GM21390 (cell line): ENCODE data around the gene COMMD9.
A peak's percentile ranks its signal among the peaks of the same experiment; 100 is the strongest.

Experiments used
- ATAC-seq: cut with Tn5 transposase; IDR thresholded peaks from one replicate; pipeline ENCODE4 v1.9.1; 2021; ENCODE audit not compliant: unreplicated experiment

COMMD9 gene

DNA sequence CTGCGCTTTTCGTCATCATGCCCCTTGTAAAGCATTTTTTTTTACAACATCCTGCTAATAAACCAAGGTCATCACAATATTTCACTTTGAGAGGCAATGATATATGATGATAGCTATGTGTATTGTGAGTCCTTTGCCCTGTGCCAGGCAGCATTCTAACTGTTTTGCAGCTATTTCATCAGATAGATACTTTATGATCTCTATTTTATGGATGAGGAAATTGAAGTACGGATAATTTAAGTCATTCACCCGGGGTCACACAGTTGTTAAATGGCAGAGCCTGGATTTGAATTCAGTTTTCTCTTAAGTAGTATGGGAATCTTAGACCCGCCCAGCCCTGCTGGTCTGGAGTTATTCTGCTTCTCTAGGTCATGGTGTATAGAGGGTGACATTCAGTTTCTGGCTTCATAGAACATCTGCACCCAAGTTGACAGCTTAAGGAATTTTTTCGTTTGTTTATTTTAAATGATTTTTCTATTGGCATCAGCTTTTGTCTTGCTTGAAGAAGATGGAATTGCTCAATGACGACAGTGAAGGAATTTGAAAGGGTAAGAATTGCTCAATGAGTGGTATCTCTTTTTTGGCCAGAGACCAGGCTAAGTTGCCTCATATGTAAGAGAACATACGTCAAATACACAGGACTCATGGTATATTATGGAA is 7.8 kb upstream of the COMMD9 start:
- ATAC-seq: no peak

DNA sequence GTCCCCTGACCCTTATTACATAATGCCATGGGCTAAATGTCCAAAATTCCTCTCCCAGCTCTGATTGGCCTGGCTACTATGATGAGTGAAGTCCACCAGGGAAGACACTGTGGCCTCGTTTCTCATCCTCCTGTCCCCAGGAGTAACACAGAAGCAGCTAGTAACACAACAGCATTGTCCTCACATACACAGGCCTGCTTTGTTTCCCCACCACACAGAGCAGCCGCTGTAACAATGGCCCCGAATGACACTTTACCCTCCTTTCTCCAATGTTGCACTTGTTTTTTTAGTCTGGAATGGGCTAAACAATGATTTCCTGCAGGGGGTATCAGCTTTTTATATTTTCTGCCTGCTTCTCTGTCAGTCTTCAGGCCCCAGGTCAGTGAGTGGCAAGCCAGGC is 6.7 kb upstream of the COMMD9 start, which contains the start of gene PRR5L:
Gene PRR5L (plus strand): TSS at position 363 of the 400 bp plus-strand sequence. CDS start 104,834 bp downstream, outside the sequence.
- ATAC-seq: no peak

GRCh38 chr11:36292311-36292722 is 3.1 kb upstream of the COMMD9 start:
- peak; percentile 37 for ATAC-seq

- ATAC-seq: no peak
Measured at GRCh38 chr11:36288442-36289225, 590 bp downstream of the COMMD9 start.

- no peak for ATAC-seq
Measured at GRCh38 chr11:36282926-36283325, 6.3 kb downstream of the COMMD9 start.

DNA sequence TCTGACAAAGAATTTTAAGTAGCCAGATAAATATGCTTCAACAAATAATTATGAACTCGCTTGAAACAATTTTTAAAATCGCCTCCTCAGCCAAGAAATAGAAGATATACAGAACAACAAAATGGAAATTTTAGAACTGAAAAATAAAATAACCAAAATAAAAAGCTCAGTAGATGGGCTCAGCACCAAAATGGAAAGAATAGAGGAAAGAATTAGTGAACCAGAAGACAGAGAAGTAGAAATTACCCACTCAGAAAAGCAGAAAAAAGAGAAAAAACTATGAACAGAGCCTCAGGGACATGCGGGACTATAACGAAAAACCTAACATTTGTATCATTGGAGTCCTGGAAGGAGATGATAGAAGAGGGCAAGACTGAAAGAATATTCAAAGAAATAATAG is 7.4 kb downstream of the COMMD9 start:
- no peak for ATAC-seq

GRCh38 chr11:36280531-36280930 is 8.7 kb downstream of the COMMD9 start:
- ATAC-seq: no peak

DNA sequence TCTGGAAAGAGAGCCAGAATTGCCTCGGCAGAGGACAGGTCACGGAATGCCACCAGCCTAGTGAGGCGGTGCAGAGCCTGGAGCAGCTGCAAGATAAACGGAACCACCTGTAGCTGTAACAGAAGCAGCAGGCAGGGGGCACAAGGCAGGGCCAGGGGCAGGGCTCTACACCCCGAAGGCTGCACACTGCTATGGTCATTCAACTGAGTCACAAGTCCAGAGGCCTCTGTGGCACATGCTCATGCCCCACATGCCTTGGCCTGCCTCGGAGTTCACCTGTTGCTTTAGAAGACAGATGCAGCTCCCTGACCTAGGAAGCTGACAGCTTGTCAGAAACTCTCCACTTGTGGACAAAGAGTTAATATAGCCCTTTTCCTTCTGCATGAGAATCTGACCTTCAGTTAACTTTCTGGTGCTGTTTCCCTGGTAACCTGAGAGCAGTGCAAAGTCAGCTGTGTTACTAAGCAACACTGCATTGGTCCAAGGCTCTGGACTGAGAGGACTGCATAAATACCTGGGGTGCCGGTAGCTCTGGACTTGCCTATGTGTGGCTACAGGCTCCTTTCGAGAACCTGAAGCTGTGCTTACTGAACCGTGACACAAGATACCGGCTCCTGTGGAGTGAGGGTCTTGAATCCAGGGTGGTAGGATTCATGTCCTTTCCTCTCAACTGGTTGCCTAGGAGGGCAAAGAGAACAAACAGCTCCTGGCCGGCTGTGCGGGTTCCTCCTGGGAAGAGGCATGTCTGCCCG is 10.5 kb downstream of the COMMD9 start:
- no peak for ATAC-seq

DNA sequence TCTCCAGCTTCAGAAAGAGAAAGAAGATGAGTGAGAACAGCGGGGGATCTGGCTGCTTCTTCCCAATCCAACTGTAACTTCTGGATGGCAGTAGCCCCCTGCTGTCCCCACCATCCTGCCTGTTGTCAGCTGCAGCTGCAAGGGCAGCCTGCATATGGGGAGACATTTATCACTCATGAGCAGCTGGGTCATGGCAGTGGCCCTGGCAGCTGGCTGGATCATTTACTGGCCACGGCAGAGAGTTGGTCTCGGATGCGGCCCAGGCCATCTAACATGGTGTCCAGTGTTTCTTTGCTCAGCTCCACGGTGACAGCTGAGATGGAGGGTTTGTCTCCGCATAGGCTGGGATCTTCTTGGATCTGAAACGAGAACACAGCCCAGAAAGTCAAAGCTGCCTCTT is 14.8 kb downstream of the COMMD9 start:
- ATAC-seq: no peak

- no peak for ATAC-seq
Measured at GRCh38 chr11:36273110-36273509, 16.1 kb downstream of the COMMD9 start.

GRCh38 chr11:36271794-36272407 is 17.3 kb downstream of the COMMD9 start:
- ATAC-seq: no peak

DNA sequence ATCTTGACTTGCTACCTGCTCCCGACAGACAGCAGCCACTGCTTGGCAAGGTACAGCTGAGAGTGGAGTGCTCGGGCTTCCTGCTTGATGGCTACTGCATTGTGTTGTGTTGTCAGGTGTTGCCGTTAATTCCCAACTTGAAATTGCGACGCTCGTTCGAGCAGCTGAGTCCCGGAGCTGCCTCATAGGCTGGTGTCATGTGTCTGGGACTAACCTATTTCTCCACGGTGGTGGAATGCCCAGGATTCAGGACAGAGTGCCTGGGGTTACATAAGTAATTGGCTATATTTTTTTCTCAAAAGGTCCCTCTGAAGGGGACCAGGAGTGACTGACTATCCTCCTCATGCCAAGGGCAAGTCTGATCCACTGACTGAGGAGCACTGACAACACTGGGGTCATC is 18.5 kb downstream of the COMMD9 start:
- no peak for ATAC-seq

GRCh38 chr11:36268337-36268985 is 20.8 kb downstream of the COMMD9 start:
- ATAC-seq: no peak

GRCh38 chr11:36266767-36267166 is 22.5 kb downstream of the COMMD9 start:
- ATAC-seq: no peak

DNA sequence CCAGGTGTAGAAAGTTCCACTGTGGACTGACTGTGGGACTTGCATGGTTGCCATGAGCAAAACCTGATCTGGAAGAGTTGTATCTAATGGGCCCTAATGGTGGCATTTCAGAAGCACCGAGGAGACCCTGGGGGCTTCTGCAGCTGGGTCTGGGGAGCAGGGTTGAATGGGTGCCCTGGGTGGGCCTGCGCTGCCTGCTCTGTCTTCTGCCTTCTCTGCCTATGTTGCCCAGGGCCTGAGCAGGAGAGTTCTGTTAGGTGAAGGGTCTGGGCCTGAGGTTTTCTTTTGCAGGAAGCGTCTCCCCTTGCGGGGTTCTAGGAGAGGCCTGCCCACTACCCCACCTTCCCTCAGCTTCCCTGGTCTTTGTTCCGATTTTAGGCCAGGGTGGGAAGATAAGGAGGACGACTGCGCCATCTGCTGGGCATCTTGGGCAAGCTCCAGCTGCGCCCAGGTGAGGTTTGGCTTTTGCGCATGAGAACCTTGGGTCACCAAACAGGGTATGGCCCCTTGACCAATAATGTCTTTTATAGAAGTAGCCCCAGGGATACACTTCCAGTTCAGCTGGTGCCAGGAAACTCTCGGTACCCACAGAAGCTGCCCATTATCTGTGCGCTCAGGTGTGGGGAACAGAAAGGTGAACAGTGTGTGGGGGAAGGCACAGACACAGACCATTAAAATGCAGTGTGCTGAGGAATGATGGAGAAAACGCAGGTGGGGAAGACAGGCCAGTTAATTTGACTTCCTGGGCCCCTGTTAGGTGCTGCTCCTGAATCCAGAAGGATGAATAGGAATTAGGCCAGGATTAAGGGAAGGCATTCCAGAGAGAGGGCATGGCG is 23.2 kb downstream of the COMMD9 start:
- ATAC-seq: no peak

- ATAC-seq: no peak
Measured at GRCh38 chr11:36264973-36265344, 24.3 kb downstream of the COMMD9 start.

GRCh38 chr11:36264011-36264972 is 24.9 kb downstream of the COMMD9 start:
- no peak for ATAC-seq

DNA sequence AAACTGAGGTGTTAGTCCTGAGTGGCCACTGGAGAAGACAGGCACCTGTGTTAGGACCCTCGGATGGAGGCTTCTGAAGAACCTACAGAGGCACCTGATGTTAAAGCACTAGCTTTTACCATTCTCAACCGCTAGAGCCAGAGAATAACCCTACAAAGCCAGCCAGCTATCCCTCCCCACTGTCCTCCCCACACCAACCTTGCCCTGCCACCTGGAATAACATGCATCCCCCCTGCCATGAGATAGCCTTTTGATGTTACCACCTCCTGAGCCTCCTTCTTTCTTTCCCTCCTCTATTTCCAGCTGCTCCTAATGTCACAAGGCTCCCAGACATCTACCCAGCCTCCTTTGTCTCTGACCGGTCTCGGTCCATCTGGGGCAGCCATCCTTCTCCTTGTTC is 28.1 kb downstream of the COMMD9 start:
- no peak for ATAC-seq
